ENCODE measurements around the gene SEMA3F. TPM values are rescaled to one million over a fixed set of nuclear protein-coding genes. Genes with fewer than 3 reads are reported as not detected.
A peak's percentile ranks its signal among the peaks of the same experiment; 100 is the strongest.

The SEMA3F gene
- total RNA-seq, result 10 to 100 TPM in 5 of 6 donors, 1 to 10 TPM in 1; 4.2 to 76.0 (median 27.5) TPM

DNA sequence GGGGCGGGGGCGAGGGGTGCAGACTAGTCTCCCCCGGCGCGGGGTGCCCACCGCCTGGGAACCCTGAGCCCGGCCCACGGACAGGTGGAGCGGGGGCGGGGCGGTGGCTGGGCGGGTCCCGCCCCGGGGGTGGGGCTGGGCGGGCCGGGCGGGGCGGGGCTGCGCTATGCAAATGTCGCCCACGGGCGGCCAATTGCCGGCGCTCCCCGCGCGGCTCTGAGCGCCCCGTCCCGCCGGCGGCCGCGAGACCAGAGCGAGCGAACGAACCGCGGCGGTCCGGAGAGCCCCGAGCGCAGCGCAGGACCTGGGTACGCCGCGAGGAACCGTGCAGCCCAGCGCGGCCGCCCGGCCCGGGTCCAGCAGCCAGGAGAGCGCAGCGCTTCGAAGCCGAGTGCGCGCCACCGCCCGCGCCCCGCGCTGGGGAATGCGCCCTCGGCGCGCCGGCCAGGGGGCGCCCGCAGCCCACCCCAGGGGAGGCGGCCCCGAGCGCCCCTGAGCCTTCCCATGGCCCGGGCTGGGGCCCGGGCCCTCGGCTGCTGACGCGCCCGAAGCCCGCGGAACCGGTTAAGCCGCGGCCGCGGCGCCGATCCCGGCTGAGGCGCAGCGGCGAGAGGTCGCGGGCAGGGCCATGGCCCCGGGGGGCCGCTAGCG lies at the start of gene SEMA3F:
TSS of gene SEMA3F (plus strand) at position 485 of the 651 bp plus-strand sequence. CDS start 4,299 bp downstream, outside the sequence.
- H3K4me1 ChIP-seq, result peaks cover 32 to 70% (median 47%) of the 10 kb centered on the region in 4 donors
- TF ChIP-seq, protein P1, sequence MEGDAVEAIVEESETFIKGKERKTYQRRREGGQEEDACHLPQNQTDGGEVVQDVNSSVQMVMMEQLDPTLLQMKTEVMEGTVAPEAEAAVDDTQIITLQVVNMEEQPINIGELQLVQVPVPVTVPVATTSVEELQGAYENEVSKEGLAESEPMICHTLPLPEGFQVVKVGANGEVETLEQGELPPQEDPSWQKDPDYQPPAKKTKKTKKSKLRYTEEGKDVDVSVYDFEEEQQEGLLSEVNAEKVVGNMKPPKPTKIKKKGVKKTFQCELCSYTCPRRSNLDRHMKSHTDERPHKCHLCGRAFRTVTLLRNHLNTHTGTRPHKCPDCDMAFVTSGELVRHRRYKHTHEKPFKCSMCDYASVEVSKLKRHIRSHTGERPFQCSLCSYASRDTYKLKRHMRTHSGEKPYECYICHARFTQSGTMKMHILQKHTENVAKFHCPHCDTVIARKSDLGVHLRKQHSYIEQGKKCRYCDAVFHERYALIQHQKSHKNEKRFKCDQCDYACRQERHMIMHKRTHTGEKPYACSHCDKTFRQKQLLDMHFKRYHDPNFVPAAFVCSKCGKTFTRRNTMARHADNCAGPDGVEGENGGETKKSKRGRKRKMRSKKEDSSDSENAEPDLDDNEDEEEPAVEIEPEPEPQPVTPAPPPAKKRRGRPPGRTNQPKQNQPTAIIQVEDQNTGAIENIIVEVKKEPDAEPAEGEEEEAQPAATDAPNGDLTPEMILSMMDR (IDR thresholded peaks at IDR 0.05), result peak in 5 of 6 experiments; percentile 35 to 76 (median 63)
- TF ChIP-seq POLR2AphosphoS5 (IDR thresholded peaks at IDR 0.05) (peak in 1 of 2 donors; percentile 65), EP300 (IDR thresholded peaks at IDR 0.05) (no peak), POLR2A (IDR thresholded peaks at IDR 0.05) (peak in 3 of 4 donors; percentile 24 to 75 (median 31))
- DNase-seq, result peak; percentile 68 to 94
- ATAC-seq (ENCODE audit: low FRiP score in 2 of 2), result peak; percentile 67 to 83
- peaks cover 0 to 19% (median 4%) of the 10 kb centered on the region in 4 donors for H3K27me3 ChIP-seq
- no peaks in the 10 kb centered on the region for H3K9me3 ChIP-seq
- no peaks in the 10 kb centered on the region for H3K36me3 ChIP-seq
- H3K27ac ChIP-seq, result peak within 1 kb of the TSS; percentile 74 to 95 (median 84)
- WGBS, 2 donors, result 0% methylated on average over 7 of the region's 98 CpGs; no CpG with 5 or more reads in 1 of the 2 donors
- H3K4me3 ChIP-seq, result peak within 1 kb of the TSS; percentile 52 to 75 (median 62)

DNA sequence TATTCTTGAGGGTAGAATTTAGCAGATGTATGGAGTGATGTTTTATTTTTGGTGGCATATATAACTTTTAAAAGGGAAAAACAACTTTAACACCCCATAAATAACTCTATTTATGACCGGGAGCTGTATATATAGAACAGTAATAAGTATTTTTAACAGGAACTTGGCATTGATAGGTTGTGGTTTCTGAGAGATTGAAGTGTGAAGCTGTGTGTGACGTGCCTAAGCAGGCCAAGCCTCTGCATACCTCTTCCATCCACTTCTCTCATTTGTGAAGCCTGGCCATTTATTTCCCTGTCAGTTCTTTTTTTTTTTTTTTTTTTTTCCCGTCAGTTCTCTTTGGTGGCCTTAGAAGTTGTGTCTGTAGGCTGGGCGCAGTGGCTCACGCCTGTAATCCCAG lies 43.4 kb upstream of the SEMA3F start:
- TF ChIP-seq, protein P1 (IDR thresholded peaks at IDR 0.05), result no peak
- no peak for TF ChIP-seq POLR2A (IDR thresholded peaks at IDR 0.05)
- no peak for TF ChIP-seq EP300 (IDR thresholded peaks at IDR 0.05)
- TF ChIP-seq POLR2AphosphoS5 (IDR thresholded peaks at IDR 0.05), result no peak
- WGBS, 2 donors, result 78 to 82% methylated on average over 5 of the region's 5 CpGs
- no peak overlapping the region for H3K27ac ChIP-seq
- no peak for DNase-seq
- peaks cover 0 to 3% (median 0%) of the 10 kb centered on the region in 4 donors for H3K4me1 ChIP-seq
- no peak for ATAC-seq (ENCODE audit: low FRiP score in 2 of 2)
- H3K27me3 ChIP-seq, result no peaks in the 10 kb centered on the region
- peaks cover 93 to 100% (median 97%) of the 10 kb centered on the region in 4 donors for H3K36me3 ChIP-seq
- H3K4me3 ChIP-seq, result no peak overlapping the region
- no peaks in the 10 kb centered on the region for H3K9me3 ChIP-seq

DNA sequence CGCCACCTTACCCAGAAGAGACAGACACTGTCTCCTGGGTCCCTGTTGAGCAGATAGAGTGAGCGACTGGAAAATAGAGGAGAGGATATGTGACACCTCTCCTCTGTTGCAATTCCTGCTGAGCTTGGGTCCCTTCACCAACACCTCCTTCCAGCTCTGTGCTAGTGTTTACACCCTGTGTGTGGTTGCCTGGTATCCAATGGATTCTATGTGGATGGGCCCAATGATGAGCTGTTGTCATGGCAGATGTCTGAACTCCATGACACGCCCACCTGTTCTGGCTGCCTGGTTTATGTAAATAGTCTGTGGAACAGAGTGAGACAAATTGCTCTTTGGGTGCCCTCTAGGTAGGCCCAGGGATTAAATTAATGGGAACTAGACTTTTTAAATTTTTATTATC lies 42.7 kb upstream of the SEMA3F start:
- no peak for ATAC-seq (ENCODE audit: low FRiP score in 2 of 2)
- H3K27me3 ChIP-seq, result no peaks in the 10 kb centered on the region
- no peak for DNase-seq
- 89 to 92% methylated on average over 3 of the region's 3 CpGs for WGBS, 2 donors
- no peaks in the 10 kb centered on the region for H3K9me3 ChIP-seq
- TF ChIP-seq EP300 (IDR thresholded peaks at IDR 0.05) (no peak), POLR2AphosphoS5 (IDR thresholded peaks at IDR 0.05) (no peak), POLR2A (IDR thresholded peaks at IDR 0.05) (no peak)
- TF ChIP-seq, protein P1 (IDR thresholded peaks at IDR 0.05), result no peak
- peaks cover 93 to 100% (median 97%) of the 10 kb centered on the region in 4 donors for H3K36me3 ChIP-seq
- H3K27ac ChIP-seq, result no peak overlapping the region
- H3K4me1 ChIP-seq, result no peaks in the 10 kb centered on the region
- H3K4me3 ChIP-seq, result no peak overlapping the region

DNA sequence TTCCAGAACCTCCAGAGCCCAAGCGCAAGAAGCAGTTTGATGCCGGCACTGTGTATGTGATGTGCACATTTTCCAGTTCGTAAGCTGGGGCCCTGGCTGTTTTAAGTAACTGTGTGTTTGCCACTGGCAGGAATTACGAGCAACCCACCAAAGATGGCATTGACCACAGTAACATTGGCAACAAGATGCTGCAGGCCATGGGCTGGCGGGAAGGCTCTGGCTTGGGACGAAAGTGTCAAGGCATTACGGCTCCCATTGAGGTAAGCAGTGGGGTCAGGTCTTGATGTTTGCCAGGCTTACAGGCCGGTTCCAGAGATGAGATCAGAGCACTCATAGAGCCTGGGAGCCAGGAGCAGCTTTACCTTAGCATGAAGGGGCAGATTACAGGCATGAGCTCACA lies 38.0 kb upstream of the SEMA3F start:
- no peak overlapping the region for H3K27ac ChIP-seq
- DNase-seq (no peak), ATAC-seq (ENCODE audit: low FRiP score in 2 of 2) (no peak)
- TF ChIP-seq, protein P1 (IDR thresholded peaks at IDR 0.05), result no peak
- TF ChIP-seq EP300 (IDR thresholded peaks at IDR 0.05) (no peak), POLR2AphosphoS5 (IDR thresholded peaks at IDR 0.05) (no peak), POLR2A (IDR thresholded peaks at IDR 0.05) (no peak)
- 94 to 96% methylated on average over 4 to 8 of the region's 8 CpGs for WGBS, 2 donors
- no peaks in the 10 kb centered on the region for H3K9me3 ChIP-seq
- H3K36me3 ChIP-seq, result peaks cover 73 to 97% (median 87%) of the 10 kb centered on the region in 4 donors
- no peak overlapping the region for H3K4me3 ChIP-seq
- no peaks in the 10 kb centered on the region for H3K4me1 ChIP-seq
- H3K27me3 ChIP-seq, result no peaks in the 10 kb centered on the region

Data from upper lobe of left lung (tissue), 6 donors.